ENCODE results near the gene PPFIBP2. TPM values are rescaled to one million over a fixed set of nuclear protein-coding genes. Genes with fewer than 3 reads are reported as not detected.

The PPFIBP2 gene
- total RNA-seq, 1 donor from 2014 or later, result 74.1 TPM

GRCh38 chr11:7543302-7543701 is 29.5 kb downstream of the PPFIBP2 start:
- Mint-ChIP-seq H3K27ac (ENCODE audit: unreplicated experiment) (no peak overlapping the region), H3K9me3 (ENCODE audit: unreplicated experiment) (no peaks in the 10 kb centered on the region), H3K4me3 (ENCODE audit: unreplicated experiment) (no peak overlapping the region), H3K4me1 (ENCODE audit: unreplicated experiment) (no peaks in the 10 kb centered on the region), H3K27me3 (ENCODE audit: unreplicated experiment) (peaks cover 4% of the 10 kb centered on the region), H3K36me3 (ENCODE audit: unreplicated experiment) (no peaks in the 10 kb centered on the region)
- no peak for TF ChIP-seq CTCF (IDR thresholded peaks at IDR 0.05)
- no peak for DNase-seq (ENCODE audit: extremely low spot score, unreplicated experiment)

- DNase-seq (ENCODE audit: extremely low spot score, unreplicated experiment), result no peak
- peaks cover 4% of the 10 kb centered on the region for H3K27me3 Mint-ChIP-seq (ENCODE audit: unreplicated experiment)
- no peaks in the 10 kb centered on the region for H3K4me1 Mint-ChIP-seq (ENCODE audit: unreplicated experiment)
- no peak overlapping the region for H3K4me3 Mint-ChIP-seq (ENCODE audit: unreplicated experiment)
- no peaks in the 10 kb centered on the region for H3K9me3 Mint-ChIP-seq (ENCODE audit: unreplicated experiment)
- no peak for TF ChIP-seq CTCF (IDR thresholded peaks at IDR 0.05)
- H3K36me3 Mint-ChIP-seq (ENCODE audit: unreplicated experiment), result no peaks in the 10 kb centered on the region
- H3K27ac Mint-ChIP-seq (ENCODE audit: unreplicated experiment), result no peak overlapping the region
Observed at GRCh38 chr11:7544021-7544420, 30.2 kb downstream of the PPFIBP2 start.

GRCh38 chr11:7545611-7546010 is 31.8 kb downstream of the PPFIBP2 start:
- no peaks in the 10 kb centered on the region for H3K4me1 Mint-ChIP-seq (ENCODE audit: unreplicated experiment)
- peaks cover 4% of the 10 kb centered on the region for H3K27me3 Mint-ChIP-seq (ENCODE audit: unreplicated experiment)
- no peak for TF ChIP-seq CTCF (IDR thresholded peaks at IDR 0.05)

GRCh38 chr11:7546324-7546791 is 32.6 kb downstream of the PPFIBP2 start:
- Mint-ChIP-seq H3K4me3 (ENCODE audit: unreplicated experiment) (no peak overlapping the region), H3K27ac (ENCODE audit: unreplicated experiment) (no peak overlapping the region), H3K9me3 (ENCODE audit: unreplicated experiment) (no peaks in the 10 kb centered on the region), H3K27me3 (ENCODE audit: unreplicated experiment) (peaks cover 4% of the 10 kb centered on the region), H3K36me3 (ENCODE audit: unreplicated experiment) (no peaks in the 10 kb centered on the region), H3K4me1 (ENCODE audit: unreplicated experiment) (peaks cover 1% of the 10 kb centered on the region)
- TF ChIP-seq CTCF (IDR thresholded peaks at IDR 0.05), result no peak
- DNase-seq (ENCODE audit: extremely low spot score, unreplicated experiment), result no peak

More at GRCh38 chr11:7545611-7546010, 31.8 kb downstream of the PPFIBP2 start:
- DNase-seq (ENCODE audit: extremely low spot score, unreplicated experiment), result no peak
- Mint-ChIP-seq H3K36me3 (ENCODE audit: unreplicated experiment) (no peaks in the 10 kb centered on the region), H3K4me3 (ENCODE audit: unreplicated experiment) (no peak overlapping the region), H3K9me3 (ENCODE audit: unreplicated experiment) (no peaks in the 10 kb centered on the region), H3K27ac (ENCODE audit: unreplicated experiment) (no peak overlapping the region)

GRCh38 chr11:7547687-7548086 is 33.9 kb downstream of the PPFIBP2 start:
- DNase-seq (ENCODE audit: extremely low spot score, unreplicated experiment), result no peak
- TF ChIP-seq CTCF (IDR thresholded peaks at IDR 0.05), result no peak
- Mint-ChIP-seq H3K27me3 (ENCODE audit: unreplicated experiment) (no peaks in the 10 kb centered on the region), H3K4me3 (ENCODE audit: unreplicated experiment) (no peak overlapping the region), H3K36me3 (ENCODE audit: unreplicated experiment) (no peaks in the 10 kb centered on the region), H3K27ac (ENCODE audit: unreplicated experiment) (no peak overlapping the region), H3K4me1 (ENCODE audit: unreplicated experiment) (peaks cover 9% of the 10 kb centered on the region), H3K9me3 (ENCODE audit: unreplicated experiment) (no peaks in the 10 kb centered on the region)

Data from osteocyte (in vitro differentiated cells).